H9 (cell line): ENCODE measurements around the gene APOB. TPM values are rescaled to one million over a fixed set of nuclear protein-coding genes. Genes with fewer than 3 reads are reported as not detected.

ENCODE experiments used
- DNase-seq: peaks from one replicate; pipeline ENCODE4 v3.0.0-alpha.2; 2017
- H2AFZ ChIP-seq: one replicate; pipeline ENCODE4 v1.6.1; 2013; ENCODE audit warnings: mild to moderate bottlenecking, low read length, control low read depth, moderate library complexity
- H2AK5ac ChIP-seq: 2 replicates; pipeline ENCODE4 v1.6.1; 2013; ENCODE audit warnings: low read length, control low read depth, mixed read lengths; ENCODE audit not compliant: insufficient read length
- H2BK120ac ChIP-seq: one replicate; pipeline ENCODE4 v1.6.1; 2013; ENCODE audit warnings: low read depth, mild to moderate bottlenecking, low read length, control low read depth, inconsistent platforms; ENCODE audit not compliant: poor library complexity, severe bottlenecking
- H2BK12ac ChIP-seq: 2 replicates; pipeline ENCODE4 v1.6.1; 2013; ENCODE audit warnings: low read length, control low read depth, mixed read lengths, low read depth; ENCODE audit not compliant: insufficient read length
- H2BK15ac ChIP-seq: 2 replicates; pipeline ENCODE4 v1.6.1; 2013; ENCODE audit warnings: low read depth, low read length, control low read depth
- H2BK20ac ChIP-seq: one replicate; pipeline ENCODE4 v1.6.1; 2013; ENCODE audit warnings: low read depth, mild to moderate bottlenecking, low read length, control low read depth, inconsistent platforms; ENCODE audit not compliant: poor library complexity, severe bottlenecking
- H2BK5ac ChIP-seq: 2 replicates; pipeline ENCODE4 v1.6.1; 2013; ENCODE audit warnings: low read length, control low read depth, mixed read lengths; ENCODE audit not compliant: insufficient read length
- H3K14ac ChIP-seq: 2 replicates; pipeline ENCODE4 v1.6.1; 2013; ENCODE audit warnings: low read length, control low read depth; ENCODE audit not compliant: insufficient read depth
- H3K18ac ChIP-seq: 2 replicates; pipeline ENCODE4 v1.6.1; 2013; ENCODE audit warnings: low read depth, mild to moderate bottlenecking, mixed read lengths, low read length, control low read depth; ENCODE audit not compliant: insufficient read length
- H3K23ac ChIP-seq: 2 replicates; pipeline ENCODE4 v1.6.1; 2013; ENCODE audit warnings: low read length, control low read depth, mixed read lengths, low read depth; ENCODE audit not compliant: insufficient read length
- H3K23me2 ChIP-seq: 2 replicates; pipeline ENCODE4 v1.6.1; 2013; ENCODE audit warnings: low read depth, mild to moderate bottlenecking, mixed read lengths, low read length, control low read depth; ENCODE audit not compliant: insufficient read length, poor library complexity, severe bottlenecking
- H3K27ac ChIP-seq: 2 replicates; pipeline ENCODE4 v1.5.1; 2013; ENCODE audit warnings: low read length, control low read depth, mixed read lengths, low read depth; ENCODE audit not compliant: insufficient read length
- H3K27me3 ChIP-seq: 2 replicates; pipeline ENCODE4 v1.6.1; 2013; ENCODE audit warnings: low read length, control low read depth, inconsistent platforms; ENCODE audit not compliant: insufficient read depth
- H3K4ac ChIP-seq: 2 replicates; pipeline ENCODE4 v1.6.1; 2013; ENCODE audit warnings: low read depth, mild to moderate bottlenecking, control low read depth, inconsistent platforms, low read length, moderate library complexity
- H3K4me1 ChIP-seq: 2 replicates; pipeline ENCODE4 v1.6.1; 2013; ENCODE audit warnings: low read length, control low read depth, inconsistent platforms; ENCODE audit not compliant: insufficient read depth
- H3K4me2 ChIP-seq: 2 replicates; pipeline ENCODE4 v1.6.1; 2013; ENCODE audit warnings: low read length, control low read depth, mixed read lengths; ENCODE audit not compliant: insufficient read length, insufficient read depth
- H3K56ac ChIP-seq: 2 replicates; pipeline ENCODE4 v1.6.1; 2013; ENCODE audit warnings: low read depth, mild to moderate bottlenecking, mixed read lengths, low read length, control low read depth; ENCODE audit not compliant: insufficient read length
- H3K79me1 ChIP-seq: 2 replicates; pipeline ENCODE4 v1.6.1; 2013; ENCODE audit warnings: low read depth, mild to moderate bottlenecking, moderate library complexity, low read length, control low read depth, inconsistent platforms; ENCODE audit not compliant: insufficient read depth, poor library complexity, severe bottlenecking
- H3K79me2 ChIP-seq: 2 replicates; pipeline ENCODE4 v1.6.1; 2013; ENCODE audit warnings: low read length, control low read depth, inconsistent platforms; ENCODE audit not compliant: insufficient read depth
- H3K9ac ChIP-seq: 2 replicates; pipeline ENCODE4 v1.6.1; 2013; ENCODE audit warnings: low read length, control low read depth, mixed read lengths; ENCODE audit not compliant: insufficient read length; ENCODE audit errors: extremely low read depth
- H3K9me3 ChIP-seq: one replicate; pipeline ENCODE4 v1.6.1; 2013; ENCODE audit warnings: low read depth, low read length, inconsistent platforms; ENCODE audit not compliant: control insufficient read depth
- H3T11ph ChIP-seq: one replicate; pipeline ENCODE4 v1.6.1; 2013; ENCODE audit warnings: mild to moderate bottlenecking, low read length, control low read depth, inconsistent platforms
- H4K20me1 ChIP-seq: one replicate; pipeline ENCODE4 v1.6.1; 2013; ENCODE audit not compliant: control insufficient read depth, insufficient read length, insufficient read depth
- H4K5ac ChIP-seq: 2 replicates; pipeline ENCODE4 v1.6.1; 2013; ENCODE audit warnings: low read depth, mild to moderate bottlenecking, mixed read lengths, low read length, control low read depth; ENCODE audit not compliant: insufficient read length
- H4K8ac ChIP-seq: replicated peaks from 2 replicates; pipeline ENCODE4 v1.6.1; 2013; ENCODE audit warnings: low read length, control low read depth, mixed read lengths, low read depth; ENCODE audit not compliant: insufficient read length
- H4K91ac ChIP-seq: 2 replicates; pipeline ENCODE4 v1.6.1; 2013; ENCODE audit warnings: low read depth, mild to moderate bottlenecking, moderate library complexity, mixed read lengths, low read length, control low read depth; ENCODE audit not compliant: insufficient read length
- H3K27ac Mint-ChIP-seq, 3 experiments: 2 replicates in 2 of 3; 3 replicates in 1 of 3; pipeline ENCODE4 v1.8.0; 2020 to 2021; ENCODE audit warnings: mixed read lengths in 3 of 3, mild to moderate bottlenecking in 1 of 3, moderate library complexity in 1 of 3
- H3K27me3 Mint-ChIP-seq: 2 replicates; pipeline ENCODE4 v1.8.0; 2021; ENCODE audit warnings: low read depth, mild to moderate bottlenecking, moderate library complexity, mixed read lengths
- H3K36me3 Mint-ChIP-seq, 3 experiments: 2 replicates in 2 of 3; 3 replicates in 1 of 3; pipeline ENCODE4 v1.8.0; 2020 to 2021; ENCODE audit warnings: low read depth in 3 of 3, mixed read lengths in 3 of 3; ENCODE audit not compliant: insufficient read depth in 1 of 3
- H3K4me1 Mint-ChIP-seq, 2 experiments: 2 replicates each; pipeline ENCODE4 v1.8.0; 2020; ENCODE audit warnings: mixed read lengths in 2 of 2
- H3K4me3 Mint-ChIP-seq, 2 experiments: 2 replicates in 1 of 2; 3 replicates in 1 of 2; pipeline ENCODE4 v1.8.0; 2020 to 2021; ENCODE audit warnings: mild to moderate bottlenecking in 2 of 2, mixed read lengths in 2 of 2, moderate library complexity in 1 of 2
- H3K9me3 Mint-ChIP-seq, 2 experiments: 2 replicates in 1 of 2; 3 replicates in 1 of 2; pipeline ENCODE4 v1.8.0; 2020; ENCODE audit warnings: mild to moderate bottlenecking in 2 of 2, mixed read lengths in 2 of 2, moderate library complexity in 1 of 2
- CTCF ChIP-seq: fragments of 200-600 bp; sonication (generic); conservative IDR thresholded peaks from 3 replicates; pipeline ENCODE4 v1.8.0; 2021; ENCODE audit warnings: antibody characterized with exemption, mild to moderate bottlenecking
- WGBS: extraction: QIAGEN DNeasy Blood & Tissue Kit; methylation state at CpG from one replicate; pipeline ENCODE4 v1.1.7; 2013; ENCODE audit warnings: missing lambda C conversion rate, low lambda C conversion rate, mixed read lengths; ENCODE audit not compliant: insufficient read length; ENCODE audit errors: extremely low coverage; 5-methylcytosine and 5-hydroxymethylcytosine counted together
- total RNA-seq: library from RNA; stranded (reverse); gene quantifications from 2 replicates; pipeline ENCODE4 v1.2.1, GENCODE V29; 2021

The APOB gene
- total RNA-seq, 1 experiment from 2014 or later: 0.26 TPM

GRCh38 chr2:21046506-21046905 lies 2.6 kb upstream of the APOB start:
- H4K8ac ChIP-seq: no peak overlapping the region
- no peak overlapping the region for H2BK12ac ChIP-seq
- no peak overlapping the region for H2BK15ac ChIP-seq
- H3K9me3 Mint-ChIP-seq: no peaks in the 10 kb centered on the region; a peak in 1 of 5 replicates
- H3K27ac ChIP-seq: no peak overlapping the region
- H4K91ac ChIP-seq: no peak overlapping the region
- peaks cover 22% of the 10 kb centered on the region for H3K27me3 Mint-ChIP-seq
- TF ChIP-seq CTCF: no peak
- no peak overlapping the region for H3K56ac ChIP-seq
- H3K79me2 ChIP-seq: no peaks in the 10 kb centered on the region
- no peaks in the 10 kb centered on the region for H4K20me1 ChIP-seq
- H2AK5ac ChIP-seq: no peak overlapping the region
- no peak overlapping the region for H3K4me3 Mint-ChIP-seq
- no peak overlapping the region for H3K4me2 ChIP-seq
- H3K9me3 ChIP-seq: no peaks in the 10 kb centered on the region
- H3K14ac ChIP-seq: no peak overlapping the region
- peaks cover 9% of the 10 kb centered on the region; the same call in 1 of the 2 replicates for H3K4me1 ChIP-seq
- H3K36me3 Mint-ChIP-seq: no peaks in the 10 kb centered on the region
- H2BK20ac ChIP-seq: no peak overlapping the region
- H2BK5ac ChIP-seq: no peak overlapping the region
- no peak overlapping the region for H4K5ac ChIP-seq
- H3K79me1 ChIP-seq: no peaks in the 10 kb centered on the region
- no peak overlapping the region for H2AFZ ChIP-seq
- no peak overlapping the region for H3T11ph ChIP-seq
- peaks cover 5% of the 10 kb centered on the region; the same call in 1 of the 2 replicates for H3K27me3 ChIP-seq
- no peak for DNase-seq
- H3K27ac Mint-ChIP-seq: no peak overlapping the region
- H3K4ac ChIP-seq: no peak overlapping the region
- no peak overlapping the region for H3K9ac ChIP-seq
- no peak overlapping the region for H2BK120ac ChIP-seq
- no peak overlapping the region for H3K18ac ChIP-seq
- H3K23me2 ChIP-seq: no peaks in the 10 kb centered on the region
- peaks cover 25 to 28% of the 10 kb centered on the region in 2 experiments for H3K4me1 Mint-ChIP-seq
- no CpG with 5 or more reads among the region's 2 CpGs for WGBS
- H3K23ac ChIP-seq: no peak overlapping the region
